Spleen (tissue), 11 donors: ENCODE data around the gene ZNF714. TPM values are rescaled to one million over a fixed set of nuclear protein-coding genes. Genes with fewer than 3 reads are reported as not detected.

Source experiments
- DNase-seq: peaks from one replicate; pipeline ENCODE4 v3.0.0-alpha.2; 2020
- H3K27ac ChIP-seq, 8 donors: fragments of 200-600 bp; sonication (generic) in 7 of 8; 1 replicate in 4 of 8; 2 replicates in 4 of 8; pipeline versions ENCODE4 v1.5.0 to v1.8.0; 2016 to 2021; ENCODE audit warnings: inconsistent platforms in 4 of 8, mild to moderate bottlenecking in 4 of 8, moderate library complexity in 1 of 8
- H3K27me3 ChIP-seq, 7 donors: fragments of 200-600 bp; sonication (generic) in 6 of 7; replicated peaks in 1 of 7; 1 replicate in 4 of 7; 2 replicates in 3 of 7; pipeline versions ENCODE4 v1.5.0 to v1.8.0; 2016 to 2021; ENCODE audit warnings: inconsistent platforms in 3 of 7, mild to moderate bottlenecking in 1 of 7
- H3K36me3 ChIP-seq, 6 donors: fragments of 200-600 bp; sonication (generic) in 5 of 6; 1 replicate in 4 of 6; 2 replicates in 2 of 6; pipeline versions ENCODE4 v1.5.0 to v1.8.0; 2016 to 2021; ENCODE audit warnings: inconsistent platforms in 2 of 6
- H3K4me1 ChIP-seq, 6 donors: fragments of 200-600 bp; sonication (generic) in 5 of 6; 1 replicate in 3 of 6; 2 replicates in 3 of 6; pipeline versions ENCODE4 v1.5.0 to v1.8.0; 2016 to 2021; ENCODE audit warnings: inconsistent platforms in 3 of 6
- H3K4me3 ChIP-seq, 8 donors: fragments of 200-600 bp; sonication (generic) in 7 of 8; 1 replicate in 4 of 8; 2 replicates in 4 of 8; pipeline versions ENCODE4 v1.5.0 to v1.8.0; 2016 to 2021; ENCODE audit warnings: inconsistent platforms in 4 of 8, mild to moderate bottlenecking in 4 of 8, moderate library complexity in 2 of 8
- H3K9me3 ChIP-seq, 8 donors: fragments of 200-600 bp; sonication (generic) in 7 of 8; 1 replicate in 4 of 8; 2 replicates in 4 of 8; pipeline versions ENCODE4 v1.5.0 to v1.8.0; 2016 to 2021; ENCODE audit warnings: inconsistent platforms in 4 of 8
- CTCF ChIP-seq, 11 experiments: fragments of 200-600 bp in 7 of 11; fragments of 450-650 bp in 4 of 11; sonication (generic) in 4 of 11; IDR thresholded peaks in 8 of 11; conservative IDR thresholded peaks in 3 of 11; 1 replicate in 7 of 11; 2 replicates in 4 of 11; pipeline versions ENCODE4 v1.4.0 to v1.8.0; 2016 to 2021; ENCODE audit warnings: antibody characterized with exemption in 11 of 11, inconsistent platforms in 4 of 11, mild to moderate bottlenecking in 1 of 11
- POLR2A ChIP-seq, 3 donors: fragments of 450-650 bp; IDR thresholded peaks; one replicate each; pipeline ENCODE4 v1.5.1; 2017; ENCODE audit warnings: antibody characterized with exemption in 3 of 3, mild to moderate bottlenecking in 1 of 3
- POLR2AphosphoS5 ChIP-seq, 3 donors: sonication (generic); formaldehyde crosslinking; IDR thresholded peaks; one replicate each; pipeline ENCODE4 v1.5.1; 2017; ENCODE audit warnings: antibody characterized with exemption in 3 of 3
- WGBS, 5 donors: extraction: QIAGEN DNeasy Blood & Tissue Kit in 3 of 5; methylation state at CpG; one replicate each; pipeline versions ENCODE4 v1.1.5 to v1.1.7; 2013 to 2018; 5-methylcytosine and 5-hydroxymethylcytosine counted together
- intact Hi-C: fragments of 100-400 bp; cut with DNase I; formaldehyde crosslinking; loops from one replicate; pipeline ENCODE4 v1.15.0; 2023; ENCODE audit warnings: low total_unique reads
- polyA plus RNA-seq, 3 donors: library from polyadenylated mRNA; stranded (reverse); fragments of 200-250 nt; gene quantifications; one replicate each; pipeline ENCODE4 v1.2.1, GENCODE V29; 2013
- total RNA-seq, 7 donors: library from RNA; depleted of rRNA in 3 of 7; stranded (reverse); fragments of >200 nt in 3 of 7; fragmentation: NEBNext Ultra II Directional in 4 of 7; extraction: Animal tissue kit (Norgen Biotek cat#: 25700) in 4 of 7; gene quantifications; one replicate each; pipeline versions ENCODE4 v1.1.0 to v1.2.1, GENCODE V29; 2016 to 2021
- donor health status: healthy with polysubstance abuse.
- donor health status: DM: no; HTN: no; CAD: no; lungs with moderate emphysema.
- donor health status: DM: no; HTN: no; CAD: no.
- donor health status: Bipolar disorder and iron deficiency.
- donor health status: healthy.
- donor health status: DM: no; HTN: no; CAD: no.
- donor health status: DM: yes; HTN: yes; CAD: no.

ZNF714 gene
- total and polyA plus RNA-seq, 10 donors = 1.2 to 23.7 (median 8.1) TPM

GRCh38 chr19:21117041-21117907 lies 35.3 kb downstream of the ZNF714 start:
- no peaks in the 10 kb centered on the region for H3K4me1 ChIP-seq
- H3K9me3 ChIP-seq = peaks cover 5 to 81% (median 58%) of the 10 kb centered on the region in 8 donors
- H3K4me3 ChIP-seq = no peak overlapping the region
- intact Hi-C loops = no loop called here
- DNase-seq = no peak
- TF ChIP-seq POLR2AphosphoS5 (IDR thresholded peaks at IDR 0.05) (no peak), CTCF (IDR thresholded peaks at IDR 0.05 in 8 of 11, conservative IDR thresholded peaks at IDR 0.05 in 3 of 11) (no peak), POLR2A (IDR thresholded peaks at IDR 0.05) (no peak)
- peaks cover 3 to 79% (median 22%) of the 10 kb centered on the region in 6 donors for H3K36me3 ChIP-seq
- H3K27me3 ChIP-seq = no peaks in the 10 kb centered on the region
- H3K27ac ChIP-seq = no peak overlapping the region
- WGBS, 5 donors = 90 to 95% (median 93%) methylated on average over 2 of the region's 2 CpGs

DNA sequence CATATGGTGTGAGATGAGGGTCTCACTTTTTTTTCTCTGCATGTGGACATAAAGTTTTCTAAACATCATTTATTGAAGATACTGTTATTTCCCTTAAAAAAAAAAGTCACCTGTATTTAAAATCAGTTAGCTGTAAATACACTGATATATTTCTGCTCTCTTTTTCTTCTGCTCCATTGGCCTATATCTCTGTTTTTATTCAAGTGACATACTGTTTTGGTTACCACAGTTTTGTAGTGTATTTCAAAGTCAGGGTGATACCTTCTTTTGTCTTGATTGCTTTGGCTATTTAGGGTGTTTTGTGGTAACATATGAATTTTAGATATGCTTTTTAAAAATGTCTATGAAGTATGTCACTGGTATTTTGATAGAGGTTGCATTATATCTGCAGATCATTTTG lies 44.1 kb downstream of the ZNF714 start:
- Histone ChIP-seq H3K4me3 (no peak overlapping the region), H3K4me1 (no peaks in the 10 kb centered on the region), H3K27ac (no peak overlapping the region), H3K9me3 (peaks cover 0 to 46% (median 15%) of the 10 kb centered on the region in 8 donors), H3K36me3 (peaks cover 0 to 11% (median 0%) of the 10 kb centered on the region in 6 donors), H3K27me3 (no peaks in the 10 kb centered on the region)
- TF ChIP-seq POLR2A (IDR thresholded peaks at IDR 0.05) (no peak), CTCF (IDR thresholded peaks at IDR 0.05 in 8 of 11, conservative IDR thresholded peaks at IDR 0.05 in 3 of 11) (no peak), POLR2AphosphoS5 (IDR thresholded peaks at IDR 0.05) (no peak)
- intact Hi-C loops = no loop called here
- no peak for DNase-seq

GRCh38 chr19:21127001-21127400 lies 45.0 kb downstream of the ZNF714 start:
- no peak for DNase-seq
- H3K4me1 ChIP-seq = no peaks in the 10 kb centered on the region
- no peak for TF ChIP-seq CTCF (IDR thresholded peaks at IDR 0.05 in 8 of 11, conservative IDR thresholded peaks at IDR 0.05 in 3 of 11)
- TF ChIP-seq POLR2A (IDR thresholded peaks at IDR 0.05) = no peak
- no peak for TF ChIP-seq POLR2AphosphoS5 (IDR thresholded peaks at IDR 0.05)

DNA sequence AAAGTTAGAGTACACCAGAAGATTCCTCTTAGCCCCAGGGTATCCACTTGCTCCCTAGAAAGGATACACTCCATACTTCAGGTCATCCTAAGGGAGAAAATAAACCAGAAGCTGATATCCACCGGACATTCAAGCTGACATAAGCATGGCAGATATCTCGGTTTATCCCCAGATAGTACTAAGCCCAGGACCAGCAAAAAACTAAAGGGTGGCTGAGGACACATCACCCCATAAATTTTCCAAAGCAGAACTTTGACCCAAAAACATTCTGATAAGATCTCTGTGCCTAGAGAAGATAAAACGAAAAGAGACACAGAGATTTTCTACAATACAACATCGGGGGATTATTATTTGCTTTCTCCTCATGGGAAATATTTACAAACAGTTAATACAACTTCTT lies 45.9 kb downstream of the ZNF714 start:
- no peaks in the 10 kb centered on the region for H3K4me1 ChIP-seq
- no peaks in the 10 kb centered on the region for H3K27me3 ChIP-seq
- TF ChIP-seq CTCF (IDR thresholded peaks at IDR 0.05 in 8 of 11, conservative IDR thresholded peaks at IDR 0.05 in 3 of 11) (no peak), POLR2A (IDR thresholded peaks at IDR 0.05) (no peak), POLR2AphosphoS5 (IDR thresholded peaks at IDR 0.05) (no peak)
- no peak overlapping the region for H3K4me3 ChIP-seq
- WGBS, 5 donors = 61 to 75% (median 66%) methylated on average over 4 of the region's 4 CpGs
- no peak for DNase-seq
- H3K9me3 ChIP-seq = peaks cover 0 to 34% (median 11%) of the 10 kb centered on the region in 8 donors
- H3K36me3 ChIP-seq = peaks cover 0 to under 1% (median 0%) of the 10 kb centered on the region in 6 donors
- intact Hi-C loops = no loop called here
- no peak overlapping the region for H3K27ac ChIP-seq

More at GRCh38 chr19:21127001-21127400, 45.0 kb downstream of the ZNF714 start:
- Histone ChIP-seq H3K27me3 (no peaks in the 10 kb centered on the region), H3K9me3 (peaks cover 0 to 43% (median 12%) of the 10 kb centered on the region in 8 donors), H3K36me3 (peaks cover 0 to 10% (median 0%) of the 10 kb centered on the region in 6 donors), H3K4me3 (no peak overlapping the region), H3K27ac (no peak overlapping the region)
- intact Hi-C loops = no loop called here
- 29 to 68% (median 34%) methylated on average over 2 of the region's 2 CpGs for WGBS, 5 donors
